GM19035 (cell line): ENCODE measurements around the gene FCRLB.
"Not testable (repeated sequence)": the region's sequence is repeated elsewhere in the genome, so short reads cannot be mapped to it uniquely, and the experiment has no call there.

Source experiments
- ATAC-seq: cut with Tn5 transposase; IDR thresholded peaks from one replicate; pipeline ENCODE4 v1.9.1; 2021; ENCODE audit not compliant: unreplicated experiment

FCRLB gene, protein sequence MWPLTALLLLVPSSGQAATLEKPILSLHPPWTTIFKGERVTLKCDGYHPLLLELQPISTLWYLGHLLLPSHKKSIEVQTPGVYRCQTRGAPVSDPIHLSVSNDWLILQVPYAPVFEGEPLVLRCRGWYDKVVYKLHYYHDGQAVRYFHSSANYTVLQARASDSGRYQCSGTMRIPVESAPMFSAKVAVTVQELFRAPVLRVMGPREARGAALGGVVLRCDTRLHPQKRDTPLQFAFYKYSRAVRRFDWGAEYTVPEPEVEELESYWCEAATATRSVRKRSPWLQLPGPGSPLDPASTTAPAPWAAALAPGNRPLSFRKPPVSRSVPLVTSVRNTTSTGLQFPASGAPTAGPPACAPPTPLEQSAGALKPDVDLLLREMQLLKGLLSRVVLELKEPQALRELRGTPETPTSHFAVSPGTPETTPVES

DNA sequence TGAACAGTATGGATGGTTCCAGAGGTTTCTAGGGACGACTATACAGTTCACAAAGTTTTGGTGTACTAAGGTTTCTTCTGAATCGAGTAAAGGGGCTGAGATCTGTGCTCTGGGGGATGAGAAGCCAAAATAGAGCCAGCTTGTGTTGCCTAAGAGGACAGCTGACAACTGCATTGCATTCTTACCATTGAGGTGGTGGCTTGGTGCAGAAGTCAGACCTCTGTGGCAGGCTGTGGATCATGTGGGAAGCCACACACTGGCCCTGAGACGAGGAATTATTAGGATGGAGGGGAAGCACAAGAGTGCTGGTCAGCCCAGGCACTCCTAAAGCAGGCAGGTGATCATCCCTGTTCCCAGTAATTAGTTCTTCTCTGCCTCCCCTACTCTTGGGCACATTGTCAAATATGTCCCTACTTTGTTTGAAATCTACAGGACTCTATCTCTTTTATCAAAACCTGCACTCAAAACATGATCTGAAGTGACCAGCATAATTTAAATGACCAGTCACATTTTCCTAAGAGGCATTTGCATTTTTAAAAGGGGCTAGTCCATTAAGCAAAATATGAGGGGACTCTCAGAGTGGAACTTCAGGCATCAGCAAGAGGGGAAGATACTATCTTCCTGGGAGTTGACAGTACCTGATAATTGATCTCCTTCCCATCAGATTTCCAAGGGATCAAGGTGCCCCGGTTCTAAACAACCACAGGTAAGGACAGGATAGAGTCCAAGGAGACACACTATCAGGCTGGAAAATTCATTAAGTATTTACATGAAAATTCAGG is at the start of gene FCRLB:
TSS of gene FCRLB (plus strand) at position 589 of the 782 bp plus-strand sequence. CDS start 1,129 bp downstream, outside the sequence.
- ATAC-seq, result no peak

DNA sequence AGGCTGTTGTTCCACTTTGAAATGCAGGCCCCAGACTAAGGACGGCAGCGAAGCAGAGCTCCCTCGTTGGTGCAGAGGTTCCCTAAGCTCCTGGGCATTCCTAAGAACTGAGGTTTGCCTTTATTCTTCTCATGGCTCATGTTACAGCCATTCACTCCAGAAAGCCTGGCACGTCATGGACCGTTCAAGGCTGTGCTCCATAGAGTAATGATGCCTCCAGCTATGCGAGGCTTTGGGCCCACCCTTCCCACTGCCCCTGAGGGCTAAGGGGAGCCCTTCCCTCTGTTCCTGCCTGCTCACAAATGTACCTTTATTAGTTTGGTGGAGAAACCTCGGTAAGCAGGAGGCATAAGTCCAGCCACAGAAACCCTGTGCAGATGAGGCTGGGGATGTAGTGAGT is 47.9 kb upstream of the FCRLB start:
- not testable (repeated sequence) for ATAC-seq

DNA sequence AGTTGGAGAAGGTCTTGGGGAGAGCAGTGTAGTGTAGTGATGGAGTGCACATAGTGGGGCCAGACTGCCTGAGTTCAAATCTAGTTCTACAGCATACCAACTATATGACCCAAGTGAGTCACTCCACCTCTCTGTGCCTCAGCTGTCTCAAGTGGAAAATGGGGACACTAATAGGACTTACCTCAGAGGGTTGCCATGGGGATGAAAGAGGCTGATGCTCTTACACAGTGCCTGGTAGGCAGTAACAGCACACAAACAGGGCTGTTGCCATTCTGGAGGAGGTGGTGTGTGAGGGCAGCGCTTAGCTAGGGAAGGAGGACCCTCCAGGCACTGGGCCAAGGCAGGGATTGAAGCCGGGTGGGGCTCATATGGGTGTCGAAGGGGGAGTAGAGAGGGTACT is 46.9 kb upstream of the FCRLB start:
- ATAC-seq, result not testable (repeated sequence)

DNA sequence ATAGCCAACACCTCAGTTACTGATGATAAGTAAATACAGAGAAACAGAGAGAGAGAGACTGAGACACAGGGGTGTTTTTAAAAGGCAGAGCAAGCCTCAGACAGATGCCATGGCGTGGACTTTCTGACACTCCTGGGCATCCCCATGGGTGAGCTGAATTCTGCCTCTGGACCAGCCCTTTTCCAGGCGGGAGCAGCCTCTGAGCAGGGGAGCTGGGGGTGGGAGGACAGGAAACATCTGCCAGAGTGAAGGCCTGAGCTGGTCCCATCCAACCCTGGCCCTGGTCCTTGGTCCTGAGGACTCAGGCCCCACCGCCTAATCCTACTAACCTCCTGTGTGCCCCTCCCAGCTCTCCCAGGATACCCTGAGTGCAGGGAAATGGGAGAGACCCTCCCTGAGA is 46.4 kb upstream of the FCRLB start:
- ATAC-seq, result not testable (repeated sequence)

DNA sequence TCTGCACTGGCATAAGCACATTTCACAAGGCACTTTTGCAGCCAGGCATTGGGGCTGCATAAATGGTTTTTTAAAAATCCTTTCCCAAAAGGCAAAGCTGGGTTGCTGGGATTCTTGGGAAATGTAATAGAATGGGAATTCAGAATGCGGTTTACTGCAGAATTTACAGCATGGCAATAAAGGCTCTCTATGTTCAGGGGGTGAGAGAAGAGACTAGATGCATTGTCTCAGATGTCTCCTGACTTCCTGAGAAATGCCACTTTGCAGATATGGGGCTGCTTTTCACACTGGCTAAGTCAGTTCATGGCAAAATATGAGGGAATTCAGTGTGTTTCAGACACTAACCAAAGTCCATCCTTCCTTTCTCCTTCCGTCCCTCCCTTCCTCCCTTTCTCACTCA is 44.9 kb upstream of the FCRLB start:
- ATAC-seq, result no peak

DNA sequence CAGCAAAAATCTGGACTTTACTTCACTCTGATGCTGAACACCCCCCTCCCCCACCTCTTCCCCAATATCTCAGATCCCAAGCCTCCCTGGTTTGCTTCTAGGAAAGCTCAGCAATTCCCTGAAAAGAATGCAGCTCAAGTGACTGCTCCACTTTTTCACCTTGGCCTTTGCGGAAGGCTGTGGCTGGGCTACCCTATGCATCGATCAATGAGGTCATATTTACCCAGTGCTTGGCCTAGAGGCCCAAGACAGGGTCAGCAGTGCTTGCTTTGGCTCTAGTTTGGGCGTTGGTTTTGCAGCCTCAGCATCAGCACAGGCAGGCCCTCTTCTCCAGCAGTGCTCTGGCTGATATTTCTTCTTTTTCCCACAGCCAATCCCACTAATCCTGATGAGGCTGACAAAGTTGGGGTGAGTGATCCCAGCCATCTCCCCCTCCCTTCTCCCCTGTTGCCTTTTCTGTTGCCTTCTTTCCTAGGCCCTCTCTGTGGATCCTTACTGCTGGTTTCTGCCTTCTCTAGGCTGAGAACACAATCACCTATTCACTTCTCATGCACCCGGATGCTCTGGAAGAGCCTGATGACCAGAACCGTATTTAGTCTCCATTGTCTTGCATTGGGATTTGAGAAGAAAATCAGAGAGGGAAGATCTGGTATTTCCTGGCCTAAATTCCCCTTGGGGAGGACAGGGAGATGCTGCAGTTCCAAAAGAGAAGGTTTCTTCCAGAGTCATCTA is 44.2 kb upstream of the FCRLB start:
- ATAC-seq, result no peak

DNA sequence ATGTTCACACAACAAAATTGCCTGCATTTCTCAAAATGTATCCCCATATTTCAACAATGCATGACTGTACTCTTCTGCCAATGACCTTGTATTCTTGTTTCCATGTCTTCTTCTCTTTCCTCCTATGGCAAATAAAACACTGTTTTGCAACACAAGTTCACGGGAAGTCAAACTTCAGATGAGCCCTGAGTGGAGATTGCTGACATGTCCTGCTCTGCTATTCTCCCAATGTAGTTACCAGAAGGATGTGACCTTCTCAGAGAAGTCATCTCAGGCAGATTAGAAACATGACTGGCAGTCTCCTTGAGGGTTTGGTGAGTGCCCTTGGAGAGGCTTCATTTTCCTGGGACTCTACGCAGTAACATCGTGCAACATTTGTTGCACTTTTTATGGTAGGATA is 42.8 kb upstream of the FCRLB start:
- ATAC-seq, result no peak

DNA sequence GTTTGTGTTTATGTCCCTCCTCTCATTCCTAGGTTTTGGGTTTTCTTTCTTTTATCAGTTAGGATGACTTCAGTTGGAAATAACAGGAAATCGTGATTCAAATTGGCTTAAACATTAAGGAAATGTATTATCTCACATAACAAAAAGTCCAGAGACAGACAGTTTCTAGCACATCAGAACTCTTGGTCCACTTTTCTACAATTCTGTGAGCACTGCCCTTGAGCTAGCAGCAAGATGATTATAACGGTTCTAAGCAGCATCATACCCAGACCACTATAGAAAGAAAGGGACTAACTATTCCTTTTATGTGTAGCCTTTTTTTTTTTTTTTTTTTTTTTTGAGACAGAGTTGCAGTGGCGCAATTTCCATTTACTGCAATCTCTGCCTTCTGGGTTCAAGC is 39.5 kb upstream of the FCRLB start:
- no peak for ATAC-seq

DNA sequence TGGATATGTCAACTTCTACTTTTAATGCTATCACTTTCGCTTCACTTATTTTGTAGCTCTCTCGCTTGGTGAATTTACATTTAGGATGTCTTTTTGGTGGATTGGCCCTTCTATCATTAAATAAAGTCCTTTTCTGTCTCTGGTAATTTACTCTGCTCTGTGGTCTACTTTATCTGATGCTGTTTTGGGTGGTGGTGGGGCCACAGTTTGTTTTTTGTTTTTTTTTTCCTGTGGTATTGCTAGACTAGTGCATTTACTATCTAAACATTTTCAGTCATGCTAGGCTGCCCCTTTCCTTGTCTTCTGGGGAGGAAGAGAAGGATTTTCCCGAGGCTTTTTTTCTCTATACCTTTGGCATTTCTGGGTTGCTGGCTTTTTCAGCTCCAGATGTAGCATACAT is 32.4 kb upstream of the FCRLB start:
- no peak for ATAC-seq

DNA sequence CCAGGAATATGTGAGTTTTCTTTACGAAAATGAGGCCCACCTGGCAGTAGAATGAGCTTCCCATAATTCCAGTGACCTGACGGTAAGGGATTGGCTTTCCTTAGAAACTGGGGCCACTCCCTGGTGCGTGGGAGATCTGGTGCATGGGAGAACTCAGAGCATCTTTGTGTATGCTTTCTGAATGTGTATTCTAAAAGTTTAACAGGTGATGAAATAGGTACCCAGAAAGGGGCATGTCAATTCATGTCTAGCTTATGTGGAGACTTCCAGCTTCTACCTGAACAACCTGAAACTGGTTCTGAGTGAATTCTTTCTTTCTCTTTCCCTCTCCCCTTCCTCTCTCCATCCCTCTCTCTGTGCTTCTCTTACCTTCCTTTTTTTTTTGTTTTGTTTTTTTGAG is 29.5 kb upstream of the FCRLB start:
- ATAC-seq, result no peak

DNA sequence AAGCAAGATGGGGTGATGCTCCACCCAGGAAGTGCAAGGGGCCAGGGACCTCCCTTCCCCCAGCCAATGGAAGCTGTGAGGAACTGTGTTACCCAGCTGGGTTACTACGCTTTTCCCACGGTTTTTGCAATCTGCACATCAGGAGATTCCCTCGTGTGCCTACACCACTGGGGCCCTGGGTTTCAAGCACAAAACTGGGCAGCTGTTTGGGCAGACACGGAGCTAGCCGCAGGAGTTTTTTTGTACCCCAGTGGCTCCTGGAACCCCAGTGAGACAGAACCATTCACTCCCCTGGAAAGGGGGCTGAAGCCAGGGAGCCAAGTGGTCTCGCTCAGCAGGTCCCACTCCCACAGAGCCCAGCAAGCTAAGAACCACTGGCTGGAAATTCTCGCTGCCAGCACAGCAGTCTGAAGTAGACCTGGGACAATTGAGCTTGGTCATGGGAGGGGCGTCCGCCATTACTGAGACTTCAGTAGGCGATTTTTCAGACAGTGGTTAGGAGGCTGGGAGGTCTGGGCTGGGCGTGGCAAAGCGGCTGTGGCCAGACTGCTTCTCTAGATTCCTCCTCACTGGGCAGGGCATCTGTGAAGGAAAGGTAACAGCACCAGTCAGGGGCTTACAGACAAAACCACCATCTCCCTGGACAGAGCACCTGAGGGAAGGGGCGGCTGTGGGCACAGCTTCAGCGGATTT is 28.2 kb upstream of the FCRLB start:
- not testable (repeated sequence) for ATAC-seq

DNA sequence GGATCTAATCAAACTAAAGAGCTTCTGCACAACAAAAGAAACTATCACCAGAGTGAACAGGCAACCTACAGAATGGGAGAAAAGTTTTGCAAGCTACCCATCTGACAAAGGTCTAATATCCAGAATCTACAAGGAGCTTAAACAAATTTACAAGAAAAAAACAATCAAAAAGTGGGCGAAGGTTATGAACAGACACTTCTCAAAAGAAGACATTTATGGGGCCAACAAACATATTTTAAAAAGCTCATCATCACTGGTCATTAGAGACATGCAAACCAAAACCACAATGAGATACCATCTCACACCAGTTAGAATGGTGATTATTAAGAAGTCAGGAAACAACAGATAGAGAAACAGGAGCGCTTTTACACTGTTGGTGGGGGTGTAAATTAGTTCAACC is 23.0 kb upstream of the FCRLB start:
- ATAC-seq, result not testable (repeated sequence)

DNA sequence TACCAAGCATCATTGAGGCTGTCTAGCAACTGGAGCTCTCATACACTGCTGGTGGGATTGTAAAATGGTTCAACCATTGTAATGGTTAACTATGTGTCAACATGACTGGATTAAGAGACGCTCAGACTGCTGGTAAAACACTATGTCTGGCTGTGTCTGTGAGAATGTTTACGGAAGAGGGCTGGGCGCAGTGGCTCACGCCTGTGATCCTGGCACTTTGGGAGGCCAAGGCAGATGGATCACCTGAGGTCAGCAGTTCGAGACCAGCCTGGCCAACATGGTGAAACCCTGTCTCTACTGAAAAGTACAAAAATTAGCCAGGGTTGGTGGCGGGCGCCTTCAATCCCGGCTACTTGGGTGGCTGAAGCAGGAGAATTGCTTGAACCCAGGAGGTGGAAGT is 19.1 kb upstream of the FCRLB start:
- no peak for ATAC-seq

DNA sequence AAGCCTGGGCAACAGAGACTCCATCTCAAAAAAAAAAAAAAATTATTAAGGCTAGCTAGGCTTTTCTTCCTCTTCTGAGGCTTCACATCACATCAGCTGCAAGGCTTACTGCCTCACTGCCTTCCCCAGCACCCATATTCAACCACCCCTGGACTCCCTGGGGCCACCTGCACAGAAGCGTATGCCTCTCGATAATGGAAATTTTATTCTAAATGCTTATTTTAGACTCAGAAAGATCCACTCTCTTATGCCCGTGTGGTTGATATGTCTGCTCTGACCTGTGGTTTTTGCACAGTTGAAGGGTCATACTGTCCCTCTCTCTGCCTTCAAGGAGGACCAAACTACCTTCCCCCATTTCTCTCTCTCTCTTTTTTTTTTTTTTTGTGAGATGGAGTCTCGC is 15.8 kb upstream of the FCRLB start:
- ATAC-seq, result no peak

DNA sequence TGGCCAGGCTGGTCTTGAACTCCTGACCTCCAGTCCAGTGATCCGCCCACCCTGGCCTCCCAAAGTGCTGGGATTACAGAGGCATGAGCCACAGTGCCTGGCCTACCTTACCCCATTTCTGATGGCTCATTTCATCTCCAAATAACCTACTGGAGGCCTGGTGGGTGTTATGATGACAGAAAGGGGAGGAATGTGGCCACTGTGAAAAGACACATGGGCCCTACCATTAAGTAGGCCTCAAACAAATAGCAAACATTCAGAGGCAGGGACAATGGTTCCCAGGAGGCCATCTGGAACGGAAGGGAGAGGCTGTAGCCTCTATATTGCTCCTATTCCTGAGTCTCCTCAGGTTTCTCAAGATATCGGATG is 15.2 kb upstream of the FCRLB start:
- ATAC-seq, result no peak

DNA sequence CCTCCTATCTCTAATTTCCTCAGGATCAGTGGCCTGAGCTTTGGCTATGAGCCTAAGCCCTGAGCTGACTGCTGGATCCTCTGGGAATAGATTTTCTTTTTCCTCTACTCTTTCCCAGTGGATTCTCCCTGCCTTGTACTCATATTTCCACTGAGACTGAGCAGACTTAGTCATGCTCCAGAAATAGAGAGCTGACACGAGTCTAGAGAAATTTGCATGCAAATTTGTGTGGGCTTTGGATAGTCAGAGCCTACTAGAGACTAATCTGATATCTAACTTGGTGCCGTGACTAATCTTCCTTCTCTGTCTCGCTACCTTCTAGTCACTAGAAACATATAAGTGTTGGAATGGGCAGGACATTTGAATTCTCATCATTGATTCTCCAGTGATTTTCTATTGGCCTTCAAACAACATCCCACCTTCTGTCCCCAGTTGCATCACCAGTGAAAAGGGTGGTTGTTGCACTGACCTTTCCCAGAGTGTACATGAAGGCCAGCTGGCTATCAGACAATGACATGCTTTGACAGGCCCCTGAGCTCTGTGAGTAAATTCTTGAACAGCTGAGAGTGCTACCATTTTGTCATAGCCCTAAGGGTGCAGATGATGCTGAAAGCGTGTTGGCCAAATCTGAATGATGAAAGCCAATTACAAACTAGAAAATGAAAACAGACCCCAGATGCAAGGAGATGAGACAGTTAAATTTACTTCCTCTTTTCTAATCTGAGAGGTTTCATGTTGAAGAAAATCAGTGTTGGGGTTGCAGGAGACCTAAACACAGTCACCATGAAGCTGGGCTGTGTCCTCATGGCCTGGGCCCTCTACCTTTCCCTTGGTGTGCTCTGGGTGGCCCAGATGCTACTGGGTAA is 14.6 kb upstream of the FCRLB start, which contains the start of gene FCRLA:
TSS of gene FCRLA (plus strand) at position 748 of the 866 bp plus-strand sequence. CDS start at position 784, 36 bp downstream.
- peak; percentile 67 for ATAC-seq

DNA sequence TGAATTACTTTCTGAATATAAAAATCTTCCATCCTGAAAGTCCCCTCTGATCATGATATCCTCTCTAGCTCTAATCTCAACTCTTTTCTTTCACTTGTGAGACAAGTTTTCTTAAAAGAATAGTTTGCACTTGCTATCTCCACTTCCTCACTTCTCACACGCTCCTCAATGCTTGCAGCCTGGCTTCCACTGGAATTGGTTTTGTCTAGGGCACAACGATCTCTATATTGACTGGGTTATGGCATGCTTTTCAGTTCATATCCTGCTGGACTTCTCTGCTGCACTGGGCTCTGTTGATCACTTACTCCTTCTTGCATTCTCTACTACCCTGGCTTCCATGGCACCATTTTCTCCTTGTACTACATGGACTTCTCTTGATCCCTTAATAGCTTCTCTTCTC is 13.8 kb upstream of the FCRLB start:
- no peak for ATAC-seq

DNA sequence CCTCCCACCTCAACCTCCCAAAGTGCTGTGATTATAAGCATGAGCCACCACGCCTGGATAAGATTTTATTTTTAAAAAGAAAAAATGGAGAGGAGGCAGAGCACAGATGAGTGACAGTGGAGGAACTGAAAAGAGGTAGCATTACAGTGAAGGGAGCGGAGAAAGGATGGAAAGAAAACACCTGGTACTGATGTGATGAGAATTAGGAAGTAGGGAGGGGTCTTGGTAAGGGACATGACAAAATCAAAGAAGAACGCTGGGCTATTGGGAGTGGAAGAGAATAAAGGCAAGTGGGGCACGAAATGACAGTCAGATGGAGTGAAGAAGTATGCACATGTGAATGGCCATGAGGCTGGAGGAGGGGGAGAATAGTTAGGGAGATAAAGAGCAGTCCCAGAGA is 12.0 kb upstream of the FCRLB start:
- no peak for ATAC-seq

DNA sequence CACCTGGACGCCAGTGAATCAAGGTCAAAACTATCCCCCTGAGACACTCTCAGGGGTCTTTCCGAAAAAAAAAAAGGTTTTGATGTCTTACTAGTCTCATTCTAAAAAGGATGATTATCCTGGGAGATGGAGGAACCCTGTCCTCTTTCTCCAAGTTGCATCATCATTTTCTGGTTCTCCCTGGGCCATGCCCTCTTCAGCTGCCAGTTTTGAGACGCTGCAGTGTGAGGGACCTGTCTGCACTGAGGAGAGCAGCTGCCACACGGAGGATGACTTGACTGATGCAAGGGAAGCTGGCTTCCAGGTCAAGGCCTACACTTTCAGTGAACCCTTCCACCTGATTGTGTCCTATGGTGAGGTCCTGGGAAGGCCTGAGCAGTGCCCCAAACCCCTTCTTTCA is 10.8 kb upstream of the FCRLB start:
- ATAC-seq, result no peak
